Mesendoderm (in vitro differentiated cells): Measurements from ENCODE around the gene CLIP4.

ENCODE experiments used
- DNase-seq: peaks from one replicate; pipeline ENCODE4 v3.0.0; 2013
- H2AK5ac ChIP-seq: 2 replicates; pipeline ENCODE4 v1.6.1; 2013; ENCODE audit warnings: low read length, inconsistent platforms
- H2BK120ac ChIP-seq: 2 replicates; pipeline ENCODE4 v1.6.1; 2013; ENCODE audit warnings: low read depth, mild to moderate bottlenecking, low read length, moderate library complexity, mixed read lengths
- H2BK15ac ChIP-seq: replicated peaks from 2 replicates; pipeline ENCODE4 v1.6.1; 2013; ENCODE audit warnings: low read depth, mild to moderate bottlenecking, moderate library complexity
- H2BK5ac ChIP-seq: 2 replicates; pipeline ENCODE4 v1.6.1; 2013; ENCODE audit warnings: low read length, inconsistent platforms
- H3K18ac ChIP-seq: 2 replicates; pipeline ENCODE4 v1.6.1; 2013; ENCODE audit warnings: mild to moderate bottlenecking, low read length, mixed read lengths
- H3K23ac ChIP-seq: one replicate; pipeline ENCODE4 v1.6.1; 2013; ENCODE audit warnings: low read length
- H3K27ac ChIP-seq: 2 replicates; pipeline ENCODE4 v1.5.1; 2013; ENCODE audit warnings: low read depth, mild to moderate bottlenecking, inconsistent platforms, low read length, moderate library complexity
- H3K27me3 ChIP-seq: 2 replicates; pipeline ENCODE4 v1.6.1; 2013; ENCODE audit warnings: low read length, control low read depth, mild to moderate bottlenecking, inconsistent platforms; ENCODE audit not compliant: insufficient read depth, poor library complexity
- H3K36me3 ChIP-seq: 2 replicates; pipeline ENCODE4 v1.6.1; 2013; ENCODE audit warnings: low read length, inconsistent platforms; ENCODE audit not compliant: control insufficient read depth, insufficient read depth
- H3K4ac ChIP-seq: one replicate; pipeline ENCODE4 v1.6.1; 2013; ENCODE audit warnings: low read depth, mild to moderate bottlenecking, low read length, moderate library complexity
- H3K4me1 ChIP-seq: 2 replicates; pipeline ENCODE4 v1.6.1; 2013; ENCODE audit warnings: low read depth, low read length, inconsistent platforms; ENCODE audit not compliant: control insufficient read depth
- H3K4me2 ChIP-seq: 2 replicates; pipeline ENCODE4 v1.6.1; 2013; ENCODE audit warnings: low read length
- H3K4me3 ChIP-seq: 2 replicates; pipeline ENCODE4 v1.5.1; 2013; ENCODE audit warnings: mild to moderate bottlenecking, low read length
- H3K56ac ChIP-seq: one replicate; pipeline ENCODE4 v1.6.1; 2013; ENCODE audit warnings: low read length
- H3K79me1 ChIP-seq: 2 replicates; pipeline ENCODE4 v1.6.1; 2013; ENCODE audit warnings: low read length, inconsistent platforms
- H3K79me2 ChIP-seq: 2 replicates; pipeline ENCODE4 v1.6.1; 2013; ENCODE audit warnings: mild to moderate bottlenecking, low read length; ENCODE audit not compliant: control insufficient read depth, insufficient read depth
- H3K9ac ChIP-seq: 2 replicates; pipeline ENCODE4 v1.6.1; 2013; ENCODE audit warnings: low read length, inconsistent platforms
- H4K5ac ChIP-seq: one replicate; pipeline ENCODE4 v1.6.1; 2013; ENCODE audit warnings: low read length
- H4K8ac ChIP-seq: one replicate; pipeline ENCODE4 v1.6.1; 2013; ENCODE audit warnings: low read depth, mild to moderate bottlenecking, control low read depth, low read length, moderate library complexity
- WGBS: extraction: QIAGEN DNeasy Blood & Tissue Kit; methylation state at CpG from one replicate; pipeline ENCODE4 v1.1.7; 2013; ENCODE audit warnings: low lambda C conversion rate, missing lambda C conversion rate; ENCODE audit not compliant: insufficient coverage; ENCODE audit errors: extremely low coverage; 5-methylcytosine and 5-hydroxymethylcytosine counted together

The CLIP4 gene

GRCh38 chr2:29207352-29208148 is 92.3 kb downstream of the CLIP4 start:
- no peak overlapping the region for H3K4me2 ChIP-seq
- no peak overlapping the region for H3K27ac ChIP-seq
- no peak overlapping the region for H4K5ac ChIP-seq
- DNase-seq = no peak
- H4K8ac ChIP-seq = no peak overlapping the region
- H3K27me3 ChIP-seq = no peaks in the 10 kb centered on the region
- no peak overlapping the region for H3K4ac ChIP-seq
- no peaks in the 10 kb centered on the region for H3K4me1 ChIP-seq
- no peaks in the 10 kb centered on the region for H3K79me1 ChIP-seq
- no peaks in the 10 kb centered on the region for H3K36me3 ChIP-seq
- no peak overlapping the region for H3K56ac ChIP-seq
- no peak overlapping the region for H2AK5ac ChIP-seq
- no peak overlapping the region for H2BK5ac ChIP-seq
- WGBS = no CpG with 5 or more reads among the region's 3 CpGs
- no peak overlapping the region for H3K9ac ChIP-seq
- no peak overlapping the region for H2BK15ac ChIP-seq
- H3K79me2 ChIP-seq = no peaks in the 10 kb centered on the region
- H3K23ac ChIP-seq = no peak overlapping the region
- no peak overlapping the region for H3K18ac ChIP-seq
- H3K4me3 ChIP-seq = no peak overlapping the region
- H2BK120ac ChIP-seq = no peak overlapping the region

GRCh38 chr2:29209551-29209950 is 94.3 kb downstream of the CLIP4 start:
- no CpG with 5 or more reads among the region's 5 CpGs for WGBS
- H3K36me3 ChIP-seq = no peaks in the 10 kb centered on the region
- H3K27ac ChIP-seq = no peak overlapping the region
- H3K18ac ChIP-seq = no peak overlapping the region
- H2BK5ac ChIP-seq = no peak overlapping the region
- no peaks in the 10 kb centered on the region for H3K27me3 ChIP-seq
- no peak overlapping the region for H3K23ac ChIP-seq
- H3K56ac ChIP-seq = no peak overlapping the region
- no peak overlapping the region for H4K8ac ChIP-seq
- no peak overlapping the region for H3K9ac ChIP-seq
- no peaks in the 10 kb centered on the region for H3K4me1 ChIP-seq
- no peak overlapping the region for H3K4me3 ChIP-seq
- H3K4me2 ChIP-seq = no peak overlapping the region
- DNase-seq = no peak
- no peaks in the 10 kb centered on the region for H3K79me1 ChIP-seq
- H2AK5ac ChIP-seq = no peak overlapping the region
- H3K79me2 ChIP-seq = no peaks in the 10 kb centered on the region
- no peak overlapping the region for H3K4ac ChIP-seq
- no peak overlapping the region for H2BK120ac ChIP-seq
- H2BK15ac ChIP-seq = no peak overlapping the region
- no peak overlapping the region for H4K5ac ChIP-seq

- Histone ChIP-seq H2BK15ac (no peak overlapping the region), H3K23ac (no peak overlapping the region), H3K36me3 (no peaks in the 10 kb centered on the region), H3K4me3 (no peak overlapping the region), H3K4ac (no peak overlapping the region), H2BK120ac (no peak overlapping the region), H3K56ac (no peak overlapping the region), H4K5ac (no peak overlapping the region), H2BK5ac (no peak overlapping the region), H3K9ac (no peak overlapping the region), H2AK5ac (no peak overlapping the region), H4K8ac (no peak overlapping the region), H3K18ac (no peak overlapping the region), H3K79me2 (no peaks in the 10 kb centered on the region), H3K79me1 (no peaks in the 10 kb centered on the region), H3K4me1 (no peaks in the 10 kb centered on the region), H3K27me3 (no peaks in the 10 kb centered on the region), H3K4me2 (no peak overlapping the region), H3K27ac (no peak overlapping the region)
- WGBS = no CpG with 5 or more reads among the region's 5 CpGs
- peak; percentile 53 for DNase-seq
Observed at GRCh38 chr2:29212009-29212408, 96.8 kb downstream of the CLIP4 start.

GRCh38 chr2:29213888-29214291 is 98.7 kb downstream of the CLIP4 start:
- H3K18ac ChIP-seq = no peak overlapping the region
- WGBS = no CpG with 5 or more reads among the region's 9 CpGs
- H3K4me1 ChIP-seq = no peaks in the 10 kb centered on the region
- H3K56ac ChIP-seq = no peak overlapping the region
- no peak overlapping the region for H4K5ac ChIP-seq
- H4K8ac ChIP-seq = no peak overlapping the region
- H2BK15ac ChIP-seq = no peak overlapping the region
- no peak overlapping the region for H3K4me3 ChIP-seq
- H3K79me1 ChIP-seq = no peaks in the 10 kb centered on the region
- H3K36me3 ChIP-seq = no peaks in the 10 kb centered on the region
- DNase-seq = no peak
- H2AK5ac ChIP-seq = no peak overlapping the region
- H2BK120ac ChIP-seq = no peak overlapping the region
- H3K79me2 ChIP-seq = no peaks in the 10 kb centered on the region
- no peak overlapping the region for H3K23ac ChIP-seq
- H3K9ac ChIP-seq = no peak overlapping the region
- no peak overlapping the region for H3K4me2 ChIP-seq
- no peak overlapping the region for H3K4ac ChIP-seq
- no peak overlapping the region for H2BK5ac ChIP-seq
- H3K27ac ChIP-seq = no peak overlapping the region
- no peaks in the 10 kb centered on the region for H3K27me3 ChIP-seq

GRCh38 chr2:29215073-29215472 is 99.9 kb downstream of the CLIP4 start:
- Histone ChIP-seq H3K79me1 (no peaks in the 10 kb centered on the region), H2BK120ac (no peak overlapping the region), H3K4me1 (no peaks in the 10 kb centered on the region), H3K27ac (no peak overlapping the region), H2BK15ac (no peak overlapping the region), H3K36me3 (no peaks in the 10 kb centered on the region), H4K5ac (no peak overlapping the region), H3K79me2 (no peaks in the 10 kb centered on the region), H2BK5ac (no peak overlapping the region), H3K23ac (no peak overlapping the region), H3K27me3 (no peaks in the 10 kb centered on the region), H4K8ac (no peak overlapping the region), H3K56ac (no peak overlapping the region), H3K4me3 (no peak overlapping the region), H2AK5ac (no peak overlapping the region), H3K4me2 (no peak overlapping the region), H3K18ac (no peak overlapping the region), H3K9ac (no peak overlapping the region), H3K4ac (no peak overlapping the region)
- WGBS = no CpG with 5 or more reads among the region's 5 CpGs
- no peak for DNase-seq
